HuH-7 (cell line): ENCODE measurements around the gene ZP1.

Experiments used
- DNase-seq: peaks from one replicate; pipeline ENCODE4 v3.0.0; 2011; ENCODE audit warnings: low spot score

The ZP1 gene

GRCh38 chr11:60844045-60844869 lies 23.1 kb upstream of the ZP1 start:
- DNase-seq: no peak

GRCh38 chr11:60844870-60845221 lies 22.5 kb upstream of the ZP1 start:
- DNase-seq: peak; percentile 74

- DNase-seq: no peak
These were observed 22.0 kb upstream of the ZP1 start for GRCh38 chr11:60845338-60845737.

GRCh38 chr11:60847281-60847680 lies 20.1 kb upstream of the ZP1 start:
- DNase-seq: no peak

GRCh38 chr11:60847896-60848295 lies 19.4 kb upstream of the ZP1 start:
- no peak for DNase-seq

GRCh38 chr11:60848714-60849151 lies 18.6 kb upstream of the ZP1 start:
- no peak for DNase-seq

GRCh38 chr11:60849641-60850520 lies 17.5 kb upstream of the ZP1 start:
- no peak for DNase-seq

- no peak for DNase-seq
These were observed 15.8 kb upstream of the ZP1 start for GRCh38 chr11:60851327-60852104.

GRCh38 chr11:60852117-60852981 lies 15.0 kb upstream of the ZP1 start:
- peak; percentile 99 for DNase-seq

GRCh38 chr11:60852982-60853950 lies 14.1 kb upstream of the ZP1 start:
- no peak for DNase-seq

GRCh38 chr11:60854140-60854846 lies 13.0 kb upstream of the ZP1 start:
- DNase-seq: no peak

GRCh38 chr11:60854847-60855725 lies 12.3 kb upstream of the ZP1 start:
- DNase-seq: peak; percentile 67

- peak; percentile 87 for DNase-seq
These were observed 11.4 kb upstream of the ZP1 start, which contains the start of gene PTGDR2 for GRCh38 chr11:60855726-60856633. PTGDR2 (minus strand) TSS chr11:60855950; CDS start chr11:60853722, 2,228 bp downstream.

GRCh38 chr11:60857378-60858232 lies 9.7 kb upstream of the ZP1 start:
- no peak for DNase-seq

- no peak for DNase-seq
These were observed 9.1 kb upstream of the ZP1 start for GRCh38 chr11:60858236-60858635.

GRCh38 chr11:60858731-60859464 lies 8.4 kb upstream of the ZP1 start:
- DNase-seq: no peak
